GM12878 (cell line): Measurements from ENCODE around the gene SMIM14. TPM values are rescaled to one million over a fixed set of nuclear protein-coding genes. Genes with fewer than 3 reads are reported as not detected.

Experiments used
- BACH1 ChIP-seq: fragments of 450-650 bp; IDR thresholded peaks from 2 replicates; pipeline ENCODE4 v1.6.1; 2017; ENCODE audit warnings: mild to moderate bottlenecking, borderline replicate concordance
- BCL11A ChIP-seq: IDR thresholded peaks from 2 replicates; pipeline ENCODE4 v1.6.1; 2011; ENCODE audit warnings: low read depth, low read length
- CBX3 ChIP-seq: fragments of 200-600 bp; sonication (generic); IDR thresholded peaks from 2 replicates; pipeline ENCODE4 v1.6.1; 2016; ENCODE audit warnings: low read depth, borderline replicate concordance
- CHD2 ChIP-seq: IDR thresholded peaks from 2 replicates; pipeline ENCODE4 v1.6.1; 2011; ENCODE audit warnings: low read depth, low read length, improper control_type of control experiment, borderline replicate concordance
- CHD4 ChIP-seq: fragments of 200-600 bp; sonication (generic); IDR thresholded peaks from 2 replicates; pipeline ENCODE4 v1.6.1; 2016; ENCODE audit warnings: mild to moderate bottlenecking
- CREM ChIP-seq: IDR thresholded peaks from 2 replicates; pipeline ENCODE4 v1.6.1; 2014; ENCODE audit warnings: antibody characterized with exemption, low read depth
- EED ChIP-seq: sonication (generic); IDR thresholded peaks from 2 replicates; pipeline ENCODE4 v1.6.1; 2016; ENCODE audit warnings: antibody characterized with exemption, low read depth
- HDAC6 ChIP-seq: fragments of 200-600 bp; sonication (generic); IDR thresholded peaks from one replicate; pipeline ENCODE4 v1.8.0; 2017; ENCODE audit warnings: antibody characterized with exemption; ENCODE audit not compliant: unreplicated experiment
- IKZF1 ChIP-seq: fragments of 450-650 bp; conservative IDR thresholded peaks from 2 replicates; pipeline ENCODE4 v1.6.1; 2017; ENCODE audit warnings: antibody characterized with exemption, mild to moderate bottlenecking
- JUND ChIP-seq: IDR thresholded peaks from 2 replicates; pipeline ENCODE4 v1.6.1; 2012; ENCODE audit warnings: low read depth, mild to moderate bottlenecking, low read length, improper control_type of control experiment, moderate library complexity
- KLF5 ChIP-seq: fragments of 450-650 bp; IDR thresholded peaks from 2 replicates; pipeline ENCODE4 v1.6.1; 2014; ENCODE audit warnings: mild to moderate bottlenecking; ENCODE audit not compliant: partially characterized antibody
- MXI1 ChIP-seq: fragments of 150-350 bp; IDR thresholded peaks from 2 replicates; pipeline ENCODE4 v1.6.1; 2011; ENCODE audit warnings: low read depth, mild to moderate bottlenecking, inconsistent platforms, low read length, improper control_type of control experiment
- NFIC ChIP-seq: IDR thresholded peaks from 2 replicates; pipeline ENCODE4 v1.6.1; 2012; ENCODE audit warnings: low read depth, mild to moderate bottlenecking, inconsistent platforms, low read length, moderate library complexity
- NR2F1 ChIP-seq: fragments of 450-650 bp; conservative IDR thresholded peaks from 2 replicates; pipeline ENCODE4 v1.6.1; 2017; ENCODE audit warnings: mild to moderate bottlenecking
- NRF1 ChIP-seq: conservative IDR thresholded peaks from 2 replicates; pipeline ENCODE4 v1.6.1; 2011; ENCODE audit warnings: mild to moderate bottlenecking, low read depth, low read length, improper control_type of control experiment
- RAD51 ChIP-seq: fragments of 450-650 bp; IDR thresholded peaks from 2 replicates; pipeline ENCODE4 v1.6.1; 2016; ENCODE audit warnings: moderate library complexity, mild to moderate bottlenecking, inconsistent platforms
- SIN3A ChIP-seq: IDR thresholded peaks from 2 replicates; pipeline ENCODE4 v1.6.1; 2012; ENCODE audit warnings: low read depth, low read length, improper control_type of control experiment
- SMAD5 ChIP-seq: IDR thresholded peaks from 2 replicates; pipeline ENCODE4 v1.6.1; 2016; ENCODE audit warnings: antibody characterized with exemption, low read depth
- SREBF2 ChIP-seq: IDR thresholded peaks from 2 replicates; pipeline ENCODE4 v1.6.1; 2012; ENCODE audit warnings: mild to moderate bottlenecking, low read length
- TCF3 ChIP-seq: IDR thresholded peaks from 2 replicates; pipeline ENCODE4 v1.6.1; 2012; ENCODE audit warnings: low read depth, mild to moderate bottlenecking, low read length, borderline replicate concordance; ENCODE audit not compliant: insufficient read depth
- ZBED1 ChIP-seq: IDR thresholded peaks from 2 replicates; pipeline ENCODE4 v1.6.1; 2016; ENCODE audit warnings: borderline replicate concordance
- ZNF217 ChIP-seq: fragments of 450-650 bp; IDR thresholded peaks from 2 replicates; pipeline ENCODE4 v1.6.1; 2017; ENCODE audit warnings: antibody characterized with exemption, mild to moderate bottlenecking
- ZNF24 ChIP-seq: fragments of 450-650 bp; IDR thresholded peaks from 2 replicates; pipeline ENCODE4 v1.6.1; 2017; ENCODE audit warnings: antibody characterized with exemption, mild to moderate bottlenecking
- ZNF274 ChIP-seq: IDR thresholded peaks from one replicate; pipeline ENCODE4 v1.8.0; 2011; ENCODE audit not compliant: insufficient read length, insufficient read depth
- polyA plus RNA-seq, 11 experiments: library from polyadenylated mRNA; depleted of rRNA in 4 of 11; unstranded in 6 of 11; stranded (reverse) in 5 of 11; fragments of >200 nt; fragmentation: Nextera tagmentation in 4 of 11; fragmentation: Illumina TruSeq in 1 of 11; extraction: Ambion mirVana in 4 of 11; extraction: Trizol in 1 of 11; gene quantifications; 1 replicate in 1 of 11; 2 replicates in 10 of 11; pipeline versions ENCODE4 v1.2.1 to v1.2.3, GENCODE V29; 2011 to 2016; ENCODE audit warnings: inconsistent platforms in 2 of 11, missing spikeins in 2 of 11, low read depth in 1 of 11
- total RNA-seq, 4 experiments: library from RNA; depleted of rRNA in 3 of 4; stranded (reverse); fragments of >200 nt in 3 of 4; fragmentation: Illumina TruSeq in 1 of 4; extraction: Trizol in 1 of 4; gene quantifications; 2 replicates each; pipeline versions ENCODE4 v1.2.1 to v1.2.3, GENCODE V29; 2013 to 2021
- TF ChIP-seq, protein P1 (sequence below): fragments of 450-650 bp; IDR thresholded peaks from 2 replicates; pipeline ENCODE4 v1.6.1; 2017; ENCODE audit warnings: low read depth, mild to moderate bottlenecking, moderate library complexity
- TF ChIP-seq, protein P2 (sequence below): fragments of 450-650 bp; IDR thresholded peaks from 2 replicates; pipeline ENCODE4 v1.6.1; 2016; ENCODE audit warnings: mild to moderate bottlenecking
- TF ChIP-seq, protein P3 (sequence below): fragments of 450-650 bp; IDR thresholded peaks from 2 replicates; pipeline ENCODE4 v1.6.1; 2017; ENCODE audit warnings: mild to moderate bottlenecking, low read depth, inconsistent platforms; ENCODE audit not compliant: poor library complexity, severe bottlenecking
- TF ChIP-seq, protein P4 (sequence below): fragments of 450-650 bp; conservative IDR thresholded peaks from 2 replicates; pipeline ENCODE4 v1.6.1; 2017; ENCODE audit warnings: mild to moderate bottlenecking, moderate library complexity

SMIM14 gene
- total and polyA plus RNA-seq, 10 of the 15 experiments (the other 5 are each of a cell fraction or from before 2014, with no cell fraction given) = 125 to 671 (median 188) TPM

DNA sequence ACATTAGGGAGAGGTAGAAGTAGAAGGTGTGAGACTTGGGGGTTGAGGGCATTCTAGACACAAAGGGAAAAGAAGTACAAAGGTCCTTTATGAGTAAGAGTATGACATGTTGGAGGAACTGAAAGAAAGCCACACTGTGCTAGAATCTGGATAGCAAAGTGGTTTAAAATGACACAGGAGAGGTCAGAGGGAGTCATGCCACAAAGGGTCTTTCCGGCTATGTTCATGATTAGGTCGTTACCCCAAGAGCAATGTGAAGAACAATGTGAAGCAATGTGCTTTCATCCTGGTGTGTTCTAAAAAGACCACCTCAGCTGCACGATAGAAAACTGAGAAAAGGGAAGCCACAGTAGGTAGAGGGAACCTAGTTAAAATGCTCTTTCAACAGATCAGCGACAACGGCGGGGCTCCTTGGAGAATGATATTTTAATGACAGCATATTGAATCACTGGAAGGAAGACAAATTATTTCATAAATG is 29.2 kb downstream of the SMIM14 start (continued):
- TF ChIP-seq, protein P1, sequence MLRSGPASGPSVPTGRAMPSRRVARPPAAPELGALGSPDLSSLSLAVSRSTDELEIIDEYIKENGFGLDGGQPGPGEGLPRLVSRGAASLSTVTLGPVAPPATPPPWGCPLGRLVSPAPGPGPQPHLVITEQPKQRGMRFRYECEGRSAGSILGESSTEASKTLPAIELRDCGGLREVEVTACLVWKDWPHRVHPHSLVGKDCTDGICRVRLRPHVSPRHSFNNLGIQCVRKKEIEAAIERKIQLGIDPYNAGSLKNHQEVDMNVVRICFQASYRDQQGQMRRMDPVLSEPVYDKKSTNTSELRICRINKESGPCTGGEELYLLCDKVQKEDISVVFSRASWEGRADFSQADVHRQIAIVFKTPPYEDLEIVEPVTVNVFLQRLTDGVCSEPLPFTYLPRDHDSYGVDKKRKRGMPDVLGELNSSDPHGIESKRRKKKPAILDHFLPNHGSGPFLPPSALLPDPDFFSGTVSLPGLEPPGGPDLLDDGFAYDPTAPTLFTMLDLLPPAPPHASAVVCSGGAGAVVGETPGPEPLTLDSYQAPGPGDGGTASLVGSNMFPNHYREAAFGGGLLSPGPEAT = peak; percentile 100
- TF ChIP-seq SREBF2 (no peak), TCF3 (peak; percentile 37; the same call in 1 of the 2 replicates), ZNF274 (no peak), CHD2 (peak; percentile 87), MXI1 (no peak), NRF1 (no peak), IKZF1 (peak; percentile 99), NFIC (peak; percentile 98), ZNF217 (peak; percentile 97), EED (peak; percentile 94), KLF5 (no peak), CREM (peak; percentile 96), NR2F1 (peak; percentile 100), CBX3 (no peak), ZBED1 (peak; percentile 97), SIN3A (no peak), HDAC6 (no peak), JUND (peak; percentile 89; the same call in 1 of the 2 replicates), BACH1 (peak; percentile 98), BCL11A (peak; percentile 99), RAD51 (peak; percentile 61; the same call in 1 of the 2 replicates), ZNF24 (peak; percentile 96), SMAD5 (0 out of 2 replicates have a peak, but pooled peaks have one; percentile 33), CHD4 (no peak)
- TF ChIP-seq, protein P2, sequence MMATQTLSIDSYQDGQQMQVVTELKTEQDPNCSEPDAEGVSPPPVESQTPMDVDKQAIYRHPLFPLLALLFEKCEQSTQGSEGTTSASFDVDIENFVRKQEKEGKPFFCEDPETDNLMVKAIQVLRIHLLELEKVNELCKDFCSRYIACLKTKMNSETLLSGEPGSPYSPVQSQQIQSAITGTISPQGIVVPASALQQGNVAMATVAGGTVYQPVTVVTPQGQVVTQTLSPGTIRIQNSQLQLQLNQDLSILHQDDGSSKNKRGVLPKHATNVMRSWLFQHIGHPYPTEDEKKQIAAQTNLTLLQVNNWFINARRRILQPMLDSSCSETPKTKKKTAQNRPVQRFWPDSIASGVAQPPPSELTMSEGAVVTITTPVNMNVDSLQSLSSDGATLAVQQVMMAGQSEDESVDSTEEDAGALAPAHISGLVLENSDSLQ = peak; percentile 67
- TF ChIP-seq, protein P3, sequence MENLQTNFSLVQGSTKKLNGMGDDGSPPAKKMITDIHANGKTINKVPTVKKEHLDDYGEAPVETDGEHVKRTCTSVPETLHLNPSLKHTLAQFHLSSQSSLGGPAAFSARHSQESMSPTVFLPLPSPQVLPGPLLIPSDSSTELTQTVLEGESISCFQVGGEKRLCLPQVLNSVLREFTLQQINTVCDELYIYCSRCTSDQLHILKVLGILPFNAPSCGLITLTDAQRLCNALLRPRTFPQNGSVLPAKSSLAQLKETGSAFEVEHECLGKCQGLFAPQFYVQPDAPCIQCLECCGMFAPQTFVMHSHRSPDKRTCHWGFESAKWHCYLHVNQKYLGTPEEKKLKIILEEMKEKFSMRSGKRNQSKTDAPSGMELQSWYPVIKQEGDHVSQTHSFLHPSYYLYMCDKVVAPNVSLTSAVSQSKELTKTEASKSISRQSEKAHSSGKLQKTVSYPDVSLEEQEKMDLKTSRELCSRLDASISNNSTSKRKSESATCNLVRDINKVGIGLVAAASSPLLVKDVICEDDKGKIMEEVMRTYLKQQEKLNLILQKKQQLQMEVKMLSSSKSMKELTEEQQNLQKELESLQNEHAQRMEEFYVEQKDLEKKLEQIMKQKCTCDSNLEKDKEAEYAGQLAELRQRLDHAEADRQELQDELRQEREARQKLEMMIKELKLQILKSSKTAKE = peak; percentile 100
- TF ChIP-seq, protein P4, sequence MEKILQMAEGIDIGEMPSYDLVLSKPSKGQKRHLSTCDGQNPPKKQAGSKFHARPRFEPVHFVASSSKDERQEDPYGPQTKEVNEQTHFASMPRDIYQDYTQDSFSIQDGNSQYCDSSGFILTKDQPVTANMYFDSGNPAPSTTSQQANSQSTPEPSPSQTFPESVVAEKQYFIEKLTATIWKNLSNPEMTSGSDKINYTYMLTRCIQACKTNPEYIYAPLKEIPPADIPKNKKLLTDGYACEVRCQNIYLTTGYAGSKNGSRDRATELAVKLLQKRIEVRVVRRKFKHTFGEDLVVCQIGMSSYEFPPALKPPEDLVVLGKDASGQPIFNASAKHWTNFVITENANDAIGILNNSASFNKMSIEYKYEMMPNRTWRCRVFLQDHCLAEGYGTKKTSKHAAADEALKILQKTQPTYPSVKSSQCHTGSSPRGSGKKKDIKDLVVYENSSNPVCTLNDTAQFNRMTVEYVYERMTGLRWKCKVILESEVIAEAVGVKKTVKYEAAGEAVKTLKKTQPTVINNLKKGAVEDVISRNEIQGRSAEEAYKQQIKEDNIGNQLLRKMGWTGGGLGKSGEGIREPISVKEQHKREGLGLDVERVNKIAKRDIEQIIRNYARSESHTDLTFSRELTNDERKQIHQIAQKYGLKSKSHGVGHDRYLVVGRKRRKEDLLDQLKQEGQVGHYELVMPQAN = peak; percentile 52; the same call in 1 of the 2 replicates
